GM12873 (cell line): Measurements from ENCODE around the gene RAD51D.

ENCODE experiments used
- TF ChIP-seq, protein P1 (sequence below): IDR thresholded peaks from 2 replicates; pipeline ENCODE4 v1.5.1; 2012; ENCODE audit warnings: low read depth, mild to moderate bottlenecking, moderate library complexity, low read length, control low read depth; ENCODE audit not compliant: insufficient read depth; ENCODE audit errors: missing control alignments

Gene RAD51D

GRCh38 chr17:35161281-35161761 lies 41.7 kb upstream of the RAD51D start:
- TF ChIP-seq, protein P1, sequence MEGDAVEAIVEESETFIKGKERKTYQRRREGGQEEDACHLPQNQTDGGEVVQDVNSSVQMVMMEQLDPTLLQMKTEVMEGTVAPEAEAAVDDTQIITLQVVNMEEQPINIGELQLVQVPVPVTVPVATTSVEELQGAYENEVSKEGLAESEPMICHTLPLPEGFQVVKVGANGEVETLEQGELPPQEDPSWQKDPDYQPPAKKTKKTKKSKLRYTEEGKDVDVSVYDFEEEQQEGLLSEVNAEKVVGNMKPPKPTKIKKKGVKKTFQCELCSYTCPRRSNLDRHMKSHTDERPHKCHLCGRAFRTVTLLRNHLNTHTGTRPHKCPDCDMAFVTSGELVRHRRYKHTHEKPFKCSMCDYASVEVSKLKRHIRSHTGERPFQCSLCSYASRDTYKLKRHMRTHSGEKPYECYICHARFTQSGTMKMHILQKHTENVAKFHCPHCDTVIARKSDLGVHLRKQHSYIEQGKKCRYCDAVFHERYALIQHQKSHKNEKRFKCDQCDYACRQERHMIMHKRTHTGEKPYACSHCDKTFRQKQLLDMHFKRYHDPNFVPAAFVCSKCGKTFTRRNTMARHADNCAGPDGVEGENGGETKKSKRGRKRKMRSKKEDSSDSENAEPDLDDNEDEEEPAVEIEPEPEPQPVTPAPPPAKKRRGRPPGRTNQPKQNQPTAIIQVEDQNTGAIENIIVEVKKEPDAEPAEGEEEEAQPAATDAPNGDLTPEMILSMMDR = no peak

GRCh38 chr17:35160354-35161201 lies 40.9 kb upstream of the RAD51D start:
- TF ChIP-seq, protein P1 = no peak

DNA sequence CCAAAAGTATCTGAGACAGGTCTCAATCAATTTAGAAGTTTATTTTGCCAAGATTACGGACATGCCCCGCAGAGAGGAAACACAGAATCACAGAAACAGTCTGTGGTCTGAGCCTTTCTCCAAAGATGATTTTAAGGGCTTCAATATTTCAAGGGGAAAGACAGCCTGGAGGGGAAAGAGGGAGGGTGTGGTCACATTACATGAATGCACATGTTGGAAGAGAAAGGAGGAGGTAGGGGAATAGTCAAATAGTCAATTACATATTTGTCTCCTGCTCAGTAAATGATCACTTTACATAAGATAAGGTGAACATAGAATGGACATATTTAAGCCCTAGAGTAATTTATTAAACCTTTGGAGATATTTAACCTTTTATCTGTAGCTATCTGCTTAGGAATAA lies 40.3 kb upstream of the RAD51D start:
- TF ChIP-seq, protein P1 = no peak

DNA sequence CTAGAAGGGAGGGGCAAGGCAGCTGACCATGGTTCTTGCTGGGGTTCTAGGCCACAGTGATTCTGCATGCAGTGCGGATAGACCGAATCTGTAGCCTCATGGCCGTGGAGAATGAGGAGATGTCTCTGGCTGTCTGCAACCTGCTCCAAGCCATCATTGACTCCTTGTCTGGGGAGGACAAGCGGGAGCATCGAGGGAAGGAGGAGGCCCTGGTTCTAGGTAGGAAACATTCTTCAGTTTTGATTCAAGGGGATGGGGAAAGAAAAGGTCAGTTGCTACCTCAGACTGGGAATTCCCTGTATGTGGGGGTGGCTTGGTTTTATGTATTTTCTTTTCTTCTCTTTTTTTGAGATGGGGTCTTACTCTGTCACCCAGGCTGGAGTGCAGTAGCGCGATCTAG lies 35.6 kb upstream of the RAD51D start:
- TF ChIP-seq, protein P1 = no peak

DNA sequence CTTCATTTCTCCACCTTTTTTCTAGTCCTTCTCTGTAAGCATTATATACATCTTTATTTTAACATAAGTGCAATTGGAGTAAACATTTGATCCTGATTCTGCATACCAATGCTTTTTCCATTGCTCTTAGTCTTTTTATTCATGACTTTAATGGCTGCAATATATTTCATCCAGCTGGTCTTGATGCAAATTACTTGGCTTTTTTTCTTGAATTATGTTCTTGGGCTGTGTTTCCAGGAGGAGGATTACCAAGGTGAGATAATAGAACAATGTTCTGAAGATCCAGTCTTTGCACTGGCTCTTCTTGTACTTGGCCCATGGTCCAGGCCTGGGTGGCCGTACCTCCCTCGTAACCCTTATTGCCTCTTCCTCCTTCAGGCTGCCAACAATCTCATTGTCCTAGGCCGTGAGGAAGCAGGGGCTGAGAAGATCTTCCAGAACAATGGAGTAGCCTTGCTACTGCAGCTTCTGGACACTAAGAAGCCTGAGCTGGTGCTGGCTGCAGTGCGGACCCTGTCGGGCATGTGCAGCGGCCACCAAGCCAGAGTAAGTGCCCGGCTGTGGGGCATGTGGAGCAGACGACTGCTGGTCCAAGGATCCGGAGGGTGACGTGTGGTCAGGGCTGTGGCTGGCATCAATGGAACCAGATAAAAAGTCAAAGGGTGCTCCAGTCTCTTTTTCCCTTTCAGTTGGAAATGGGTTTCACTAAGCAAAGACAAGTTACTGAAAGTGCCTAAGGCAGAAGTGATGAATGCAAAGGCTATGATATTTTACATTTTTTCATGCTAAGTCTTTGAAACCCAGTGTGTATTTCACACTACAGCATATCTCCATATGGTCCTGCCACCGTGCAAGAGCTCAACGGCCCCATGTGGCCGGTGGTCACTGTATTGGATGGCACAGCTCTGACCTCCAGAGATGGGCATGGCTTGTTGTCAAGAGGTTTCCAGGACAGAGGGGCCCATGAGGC lies 34.8 kb upstream of the RAD51D start:
- TF ChIP-seq, protein P1 = no peak

DNA sequence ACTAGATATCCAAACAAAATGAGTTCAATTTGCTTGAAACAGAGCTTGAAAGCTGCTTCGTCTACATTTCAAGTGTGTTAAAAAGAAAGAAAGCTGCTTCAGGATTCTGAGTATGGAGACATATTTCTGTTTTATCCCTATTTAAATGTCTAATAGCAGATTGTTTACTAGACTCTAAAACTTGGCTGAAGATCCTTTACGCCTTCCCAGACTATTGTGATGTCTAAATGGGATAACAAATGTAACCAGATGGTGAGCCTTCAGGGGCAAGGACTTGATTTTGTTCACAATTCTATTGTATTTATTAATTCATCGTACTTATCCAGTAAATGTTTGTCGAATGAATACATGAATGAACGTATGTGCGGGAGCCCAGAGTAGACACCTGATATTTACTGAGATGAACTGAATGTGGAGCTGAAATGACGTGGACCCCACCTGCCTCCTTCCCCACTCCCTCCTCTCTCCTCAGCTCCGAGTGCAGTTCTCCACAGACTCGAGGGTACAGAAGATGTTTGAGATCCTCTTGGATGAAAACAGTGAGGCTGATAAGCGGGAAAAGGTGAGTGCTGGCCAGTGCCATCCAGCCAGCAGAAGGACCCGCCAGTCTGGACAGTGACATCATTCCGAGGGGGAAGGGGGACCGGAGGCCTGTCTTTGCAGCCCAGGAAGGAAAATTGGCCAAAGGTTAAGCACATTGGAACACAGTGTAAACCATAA lies 32.9 kb upstream of the RAD51D start:
- TF ChIP-seq, protein P1 = no peak
